Epithelial cell of esophagus (primary cell): ENCODE data around the gene FNDC3B.
A peak's percentile ranks its signal among the peaks of the same experiment; 100 is the strongest.

ENCODE experiments used
- DNase-seq: peaks from one replicate; pipeline ENCODE4 v3.0.0; 2010; ENCODE audit warnings: low read depth
- H3K4me3 ChIP-seq: 2 replicates; pipeline ENCODE4 v1.5.1; 2011; ENCODE audit warnings: mild to moderate bottlenecking, low read length, control low read depth
- TF ChIP-seq, protein P1 (sequence below): IDR thresholded peaks from 2 replicates; pipeline ENCODE4 v1.5.1; 2011; ENCODE audit warnings: low read depth, mild to moderate bottlenecking, low read length, control low read depth, inconsistent platforms; ENCODE audit not compliant: insufficient read depth; ENCODE audit errors: missing control alignments

The FNDC3B gene

GRCh38 chr3:172286548-172287148 is 247.3 kb downstream of the FNDC3B start:
- H3K4me3 ChIP-seq, result no peak overlapping the region
- DNase-seq, result no peak
- TF ChIP-seq, protein P1, sequence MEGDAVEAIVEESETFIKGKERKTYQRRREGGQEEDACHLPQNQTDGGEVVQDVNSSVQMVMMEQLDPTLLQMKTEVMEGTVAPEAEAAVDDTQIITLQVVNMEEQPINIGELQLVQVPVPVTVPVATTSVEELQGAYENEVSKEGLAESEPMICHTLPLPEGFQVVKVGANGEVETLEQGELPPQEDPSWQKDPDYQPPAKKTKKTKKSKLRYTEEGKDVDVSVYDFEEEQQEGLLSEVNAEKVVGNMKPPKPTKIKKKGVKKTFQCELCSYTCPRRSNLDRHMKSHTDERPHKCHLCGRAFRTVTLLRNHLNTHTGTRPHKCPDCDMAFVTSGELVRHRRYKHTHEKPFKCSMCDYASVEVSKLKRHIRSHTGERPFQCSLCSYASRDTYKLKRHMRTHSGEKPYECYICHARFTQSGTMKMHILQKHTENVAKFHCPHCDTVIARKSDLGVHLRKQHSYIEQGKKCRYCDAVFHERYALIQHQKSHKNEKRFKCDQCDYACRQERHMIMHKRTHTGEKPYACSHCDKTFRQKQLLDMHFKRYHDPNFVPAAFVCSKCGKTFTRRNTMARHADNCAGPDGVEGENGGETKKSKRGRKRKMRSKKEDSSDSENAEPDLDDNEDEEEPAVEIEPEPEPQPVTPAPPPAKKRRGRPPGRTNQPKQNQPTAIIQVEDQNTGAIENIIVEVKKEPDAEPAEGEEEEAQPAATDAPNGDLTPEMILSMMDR, result no peak

DNA sequence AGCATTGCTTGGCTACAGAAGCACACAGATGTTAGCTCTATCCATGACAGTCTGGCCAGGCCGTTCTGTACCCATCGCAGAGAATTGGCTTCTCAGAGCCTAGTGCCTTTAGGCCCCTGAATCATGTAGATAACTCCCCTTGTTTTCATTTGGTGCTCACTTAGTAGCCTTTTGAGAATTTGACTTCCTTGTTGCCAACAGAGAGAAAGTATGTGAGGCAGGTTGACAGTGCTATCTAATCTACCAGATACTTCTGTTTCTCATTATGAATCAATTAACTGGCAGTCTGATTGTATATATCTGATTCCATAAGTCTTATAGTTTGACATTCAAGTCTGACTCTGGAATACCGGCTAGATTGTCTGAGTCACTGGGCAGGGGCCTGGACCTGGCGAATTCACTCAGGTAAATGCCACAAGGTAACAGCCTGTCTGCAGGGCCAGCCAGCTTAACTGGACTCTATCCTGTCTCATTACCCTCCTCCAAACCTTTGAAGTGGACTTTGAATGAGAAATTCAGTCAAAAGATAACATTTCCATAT is 248.6 kb downstream of the FNDC3B start:
- DNase-seq, result no peak
- TF ChIP-seq, protein P1, result no peak
- H3K4me3 ChIP-seq, result no peak overlapping the region

GRCh38 chr3:172288651-172289050 is 249.3 kb downstream of the FNDC3B start:
- no peak for DNase-seq
- no peak overlapping the region for H3K4me3 ChIP-seq
- TF ChIP-seq, protein P1, result no peak

DNA sequence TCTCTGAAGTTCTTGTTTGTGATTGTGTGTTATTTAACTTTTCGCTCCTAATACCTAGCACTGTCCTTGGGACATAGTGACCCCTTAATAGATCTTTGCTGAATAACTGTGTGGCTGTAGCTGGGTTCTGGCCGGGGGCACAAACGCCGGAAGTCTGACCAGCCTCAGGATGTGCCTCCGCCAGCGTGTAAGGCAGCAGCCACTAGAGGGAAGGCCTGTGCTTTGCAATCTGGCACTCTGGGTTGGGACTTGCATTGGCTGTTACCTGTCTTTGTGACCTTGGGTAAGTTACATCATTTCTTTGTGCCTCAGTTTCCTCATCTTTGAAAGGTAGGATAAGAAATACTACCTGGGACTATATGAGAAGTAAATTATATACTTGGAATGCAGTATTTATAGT is 250.2 kb downstream of the FNDC3B start:
- no peak for DNase-seq
- TF ChIP-seq, protein P1, result peak; percentile 29
- H3K4me3 ChIP-seq, result no peak overlapping the region

- TF ChIP-seq, protein P1, result no peak
- DNase-seq, result no peak
- H3K4me3 ChIP-seq, result no peak overlapping the region
Observed at GRCh38 chr3:172290457-172290856, 251.1 kb downstream of the FNDC3B start.

- H3K4me3 ChIP-seq, result no peak overlapping the region
- TF ChIP-seq, protein P1, result no peak
- DNase-seq, result no peak
Observed at GRCh38 chr3:172291650-172292049, 252.3 kb downstream of the FNDC3B start.

DNA sequence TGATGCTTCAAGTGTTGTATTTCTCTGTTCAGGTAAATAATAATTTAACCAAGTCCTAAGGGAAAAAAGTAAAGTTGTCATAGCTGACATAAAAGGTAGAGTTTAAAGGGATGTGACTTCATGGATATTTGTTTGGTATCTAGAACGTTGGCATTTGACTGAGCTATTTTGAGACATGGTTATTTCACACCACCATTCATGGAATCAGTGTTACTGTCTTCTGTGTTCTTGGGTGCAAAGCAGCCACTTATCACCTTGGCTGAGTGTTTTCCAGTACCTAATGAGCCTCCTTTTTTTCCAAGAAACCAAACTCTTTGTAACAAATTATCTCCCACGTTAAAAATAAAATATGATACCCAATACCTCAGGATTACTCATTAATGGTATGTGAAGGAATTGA is 253.0 kb downstream of the FNDC3B start:
- DNase-seq, result no peak
- H3K4me3 ChIP-seq, result no peak overlapping the region
- TF ChIP-seq, protein P1, result no peak
